Type B pancreatic cell (in vitro differentiated cells): ENCODE data around the gene PLCD3. TPM values are rescaled to one million over a fixed set of nuclear protein-coding genes. Genes with fewer than 3 reads are reported as not detected.

Experiments
- DNase-seq: peaks from one replicate; pipeline ENCODE4 v3.0.0; 2021; ENCODE audit warnings: mixed read lengths; ENCODE audit not compliant: unreplicated experiment; ENCODE audit errors: extremely low spot score
- H3K27ac Mint-ChIP-seq: 2 replicates; pipeline ENCODE4 v1.8.0; 2021; ENCODE audit warnings: mild to moderate bottlenecking, mixed read lengths
- H3K27me3 Mint-ChIP-seq: 2 replicates; pipeline ENCODE4 v1.8.0; 2021; ENCODE audit warnings: mixed read lengths
- H3K36me3 Mint-ChIP-seq: 2 replicates; pipeline ENCODE4 v1.8.0; 2021; ENCODE audit warnings: mixed read lengths
- H3K4me1 Mint-ChIP-seq: one replicate; pipeline ENCODE4 v1.8.0; 2021; ENCODE audit warnings: mixed read lengths; ENCODE audit not compliant: unreplicated experiment
- H3K4me3 Mint-ChIP-seq: 2 replicates; pipeline ENCODE4 v1.8.0; 2021; ENCODE audit warnings: mild to moderate bottlenecking, mixed read lengths
- H3K9me3 Mint-ChIP-seq: 2 replicates; pipeline ENCODE4 v1.8.0; 2021; ENCODE audit warnings: mixed read lengths
- CTCF ChIP-seq: fragments of 200-600 bp; sonication (generic); conservative IDR thresholded peaks from 2 replicates; pipeline ENCODE4 v1.5.0; 2021; ENCODE audit warnings: antibody characterized with exemption, mild to moderate bottlenecking
- total RNA-seq: library from RNA; stranded (reverse); gene quantifications from 2 replicates; pipeline ENCODE4 v1.2.1, GENCODE V29; 2021; ENCODE audit warnings: low replicate concordance

Gene PLCD3
- total RNA-seq, 1 donor from 2014 or later, result 45.8 TPM

GRCh38 chr17:45129940-45130680 lies 2.2 kb downstream of the PLCD3 start:
- no peak for TF ChIP-seq CTCF
- Mint-ChIP-seq H3K4me3 (peak overlapping the region; percentile 79), H3K36me3 (peaks cover under 1% of the 10 kb centered on the region), H3K27ac (peak overlapping the region; percentile 62), H3K9me3 (no peaks in the 10 kb centered on the region), H3K4me1 (peaks cover 20% of the 10 kb centered on the region), H3K27me3 (no peaks in the 10 kb centered on the region)
- no peak for DNase-seq

GRCh38 chr17:45129426-45129939 lies 2.8 kb downstream of the PLCD3 start:
- Mint-ChIP-seq H3K36me3 (no peaks in the 10 kb centered on the region), H3K4me3 (peak overlapping the region; percentile 79), H3K27me3 (no peaks in the 10 kb centered on the region), H3K27ac (peak overlapping the region; percentile 62), H3K4me1 (peaks cover 21% of the 10 kb centered on the region), H3K9me3 (no peaks in the 10 kb centered on the region)
- no peak for TF ChIP-seq CTCF
- DNase-seq, result no peak

GRCh38 chr17:45128989-45129388 lies 3.3 kb downstream of the PLCD3 start:
- no peak for TF ChIP-seq CTCF
- Mint-ChIP-seq H3K9me3 (no peaks in the 10 kb centered on the region), H3K27ac (no peak overlapping the region), H3K36me3 (no peaks in the 10 kb centered on the region), H3K4me1 (peaks cover 22% of the 10 kb centered on the region), H3K27me3 (no peaks in the 10 kb centered on the region), H3K4me3 (no peak overlapping the region)
- no peak for DNase-seq

GRCh38 chr17:45128331-45128730 lies 4.0 kb downstream of the PLCD3 start:
- no peak overlapping the region for H3K4me3 Mint-ChIP-seq

GRCh38 chr17:45127548-45128300 lies 4.6 kb downstream of the PLCD3 start:
- peak overlapping the region; percentile 85 for H3K27ac Mint-ChIP-seq
- DNase-seq, result no peak
- no peak for TF ChIP-seq CTCF
- peaks cover 28% of the 10 kb centered on the region for H3K4me1 Mint-ChIP-seq
- no peaks in the 10 kb centered on the region for H3K9me3 Mint-ChIP-seq
- H3K36me3 Mint-ChIP-seq, result no peaks in the 10 kb centered on the region
- peak overlapping the region; percentile 48 for H3K4me3 Mint-ChIP-seq
- H3K27me3 Mint-ChIP-seq, result no peaks in the 10 kb centered on the region

More at GRCh38 chr17:45128331-45128730, 4.0 kb downstream of the PLCD3 start:
- peak overlapping the region; percentile 85 for H3K27ac Mint-ChIP-seq
- TF ChIP-seq CTCF, result no peak
- no peaks in the 10 kb centered on the region for H3K36me3 Mint-ChIP-seq
- no peaks in the 10 kb centered on the region for H3K9me3 Mint-ChIP-seq
- H3K27me3 Mint-ChIP-seq, result no peaks in the 10 kb centered on the region
- H3K4me1 Mint-ChIP-seq, result peaks cover 23% of the 10 kb centered on the region
- no peak for DNase-seq
